Measurements from ENCODE around the gene B3GLCT. TPM values are rescaled to one million over a fixed set of nuclear protein-coding genes. Genes with fewer than 3 reads are reported as not detected.
A peak's percentile ranks its signal among the peaks of the same experiment; 100 is the strongest.
"Not testable (repeated sequence)": the region's sequence is repeated elsewhere in the genome, so short reads cannot be mapped to it uniquely, and the experiment has no call there.

B3GLCT gene
- total and polyA plus RNA-seq, 2 experiments from 2014 or later: 14.9 to 18.3 TPM

DNA sequence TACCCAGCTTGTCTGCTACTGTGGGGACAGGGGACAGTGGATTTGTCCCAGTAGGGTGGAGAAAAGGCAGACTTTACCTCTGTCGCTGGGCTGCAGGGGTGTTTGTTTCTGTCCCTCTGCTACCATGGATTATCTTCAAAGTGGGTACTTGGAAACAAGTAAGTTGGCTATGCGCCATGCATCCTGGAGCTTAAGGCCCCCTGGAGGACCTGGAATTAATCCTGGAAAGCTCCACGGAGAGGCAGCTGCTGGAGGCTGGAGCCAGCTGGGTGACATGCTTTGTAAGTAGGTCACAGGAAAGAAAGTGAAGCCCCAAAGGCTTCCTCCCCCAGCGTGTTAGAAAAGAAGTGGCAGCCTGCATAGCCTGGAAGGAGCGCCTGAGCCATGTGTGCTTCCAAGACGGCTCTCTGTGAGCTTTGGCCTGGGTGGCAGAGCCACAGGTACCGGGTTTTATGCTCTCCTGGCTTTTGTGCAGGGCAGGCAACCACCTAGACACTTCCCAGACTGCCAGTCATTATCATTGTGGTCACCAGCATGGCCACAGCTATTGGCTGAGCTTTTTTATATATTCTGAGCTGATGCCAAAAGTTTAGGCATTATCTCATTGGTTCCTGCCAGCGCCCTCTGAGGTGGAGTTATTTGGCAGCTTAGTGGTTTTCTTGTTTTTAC, 9.5 kb downstream of the B3GLCT start:
- H3K27ac ChIP-seq: no peak overlapping the region
- H3K79me2 ChIP-seq (ENCODE audit: insufficient read depth): peaks cover 37% of the 10 kb centered on the region
- DNase-seq: peak; percentile 79
- H3K4me3 ChIP-seq: peak overlapping the region; percentile 19; the same call in 1 of the 2 replicates
- peaks cover 21% of the 10 kb centered on the region for H3F3A ChIP-seq (ENCODE audit: insufficient read depth)
- no peaks in the 10 kb centered on the region for H4K20me1 ChIP-seq (ENCODE audit: insufficient read depth)
- peak overlapping the region; percentile 30 for H3K4me2 ChIP-seq (ENCODE audit: unreplicated experiment)
- no peaks in the 10 kb centered on the region for H3K9me2 ChIP-seq (ENCODE audit: insufficient read depth)
- in situ Hi-C loops (cut with MboI): no loop called here
- H3K9ac ChIP-seq: no peak overlapping the region
- 15 to 18% methylated on average over 8 of the region's 8 CpGs for WGBS, 2 experiments (ENCODE audit: low coverage in 1 of 2, low lambda C conversion rate in 2 of 2, missing lambda C conversion rate in 2 of 2)
- H2AFZ ChIP-seq: peak overlapping the region; percentile 4; the same call in 1 of the 2 replicates
- H3K9me3 ChIP-seq (ENCODE audit: low read depth): no peaks in the 10 kb centered on the region
- H3K4me1 ChIP-seq (ENCODE audit: insufficient read depth): peaks cover 37% of the 10 kb centered on the region
- TF ChIP-seq EZH2phosphoT487 (IDR thresholded peaks at IDR 0.05; ENCODE audit: insufficient read depth, low read depth): no peak
- H3K27me3 ChIP-seq (replicated peaks; ENCODE audit: insufficient read depth): no peaks in the 10 kb centered on the region
- H3K36me3 ChIP-seq (ENCODE audit: low read depth): no peaks in the 10 kb centered on the region

DNA sequence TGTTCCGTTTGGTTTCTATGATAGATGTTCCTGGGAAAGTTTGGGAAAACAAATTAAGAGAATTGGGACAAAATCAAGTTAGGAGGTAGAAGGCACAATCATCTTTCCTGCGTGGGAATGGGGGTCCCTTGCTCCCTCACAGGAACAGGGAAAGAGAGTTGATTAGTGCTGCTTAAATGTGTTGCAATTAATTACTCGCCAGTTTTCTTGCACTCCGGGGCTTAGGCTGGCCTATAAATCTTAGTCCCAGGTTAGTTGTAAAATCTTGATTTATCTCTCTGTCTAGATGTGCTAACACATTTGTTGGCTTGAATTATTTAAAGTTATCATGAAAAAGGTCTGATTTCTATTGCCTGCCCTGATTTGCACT, 10.1 kb downstream of the B3GLCT start:
- Histone ChIP-seq H3K9me3 (ENCODE audit: low read depth) (no peaks in the 10 kb centered on the region), H2AFZ (peak overlapping the region; percentile 4; the same call in 1 of the 2 replicates), H3F3A (ENCODE audit: insufficient read depth) (peaks cover 26% of the 10 kb centered on the region), H3K4me3 (peak overlapping the region; percentile 19; the same call in 1 of the 2 replicates), H3K27me3 (replicated peaks; ENCODE audit: insufficient read depth) (no peaks in the 10 kb centered on the region), H4K20me1 (ENCODE audit: insufficient read depth) (no peaks in the 10 kb centered on the region), H3K4me1 (ENCODE audit: insufficient read depth) (peaks cover 37% of the 10 kb centered on the region), H3K9me2 (ENCODE audit: insufficient read depth) (no peaks in the 10 kb centered on the region), H3K79me2 (ENCODE audit: insufficient read depth) (peaks cover 34% of the 10 kb centered on the region), H3K4me2 (ENCODE audit: unreplicated experiment) (peak overlapping the region; percentile 30), H3K36me3 (ENCODE audit: low read depth) (no peaks in the 10 kb centered on the region), H3K27ac (no peak overlapping the region), H3K9ac (no peak overlapping the region)
- no peak for DNase-seq
- 16 to 17% methylated on average over 4 of the region's 4 CpGs for WGBS, 2 experiments (ENCODE audit: low coverage in 1 of 2, low lambda C conversion rate in 2 of 2, missing lambda C conversion rate in 2 of 2)
- in situ Hi-C loops (cut with MboI): no loop called here
- no peak for TF ChIP-seq EZH2 (IDR thresholded peaks at IDR 0.05; ENCODE audit: insufficient read depth, poor library complexity, severe bottlenecking)
- TF ChIP-seq EZH2phosphoT487 (IDR thresholded peaks at IDR 0.05; ENCODE audit: insufficient read depth, low read depth): no peak

DNA sequence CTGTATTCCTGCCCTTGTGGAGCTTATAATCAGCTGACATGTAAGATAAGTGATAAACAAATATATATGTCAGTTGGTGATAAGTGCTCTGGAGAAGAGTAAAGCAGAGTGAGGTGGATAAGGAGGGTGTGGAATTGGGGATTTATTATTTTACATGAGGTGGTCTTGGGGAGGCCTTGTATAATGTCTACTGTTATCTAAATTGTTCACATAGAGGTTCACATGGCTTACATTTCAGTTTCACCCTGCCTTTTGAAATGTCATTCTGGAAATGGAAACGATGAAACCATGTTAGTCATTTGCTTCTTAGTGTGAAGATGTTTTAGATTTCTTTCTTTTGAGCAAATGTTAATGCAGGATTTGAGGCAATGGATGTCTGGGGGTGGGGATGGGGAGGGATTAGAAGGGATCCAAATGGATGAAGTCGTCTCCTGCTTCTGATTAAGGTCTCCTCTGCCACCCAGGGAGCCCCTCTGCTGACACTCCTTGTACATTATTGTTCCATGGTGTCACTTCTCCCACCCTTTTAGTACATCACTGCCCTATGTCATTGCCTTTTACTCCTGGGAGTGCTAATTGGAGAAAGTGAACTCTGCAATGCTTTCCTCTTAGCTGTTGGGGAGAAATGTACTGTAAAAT, 14.0 kb downstream of the B3GLCT start:
- no peak overlapping the region for H3K4me3 ChIP-seq
- 6 to 8% methylated on average over 2 of the region's 2 CpGs for whole genome bisulfite sequencing, 2 experiments (ENCODE audit: low coverage in 1 of 2, low lambda C conversion rate in 2 of 2, missing lambda C conversion rate in 2 of 2)
- H3K27me3 ChIP-seq (replicated peaks; ENCODE audit: insufficient read depth): no peaks in the 10 kb centered on the region
- peak overlapping the region; percentile 37 for H2AFZ ChIP-seq
- peaks cover 28% of the 10 kb centered on the region for H3K79me2 ChIP-seq (ENCODE audit: insufficient read depth)
- 0 out of 2 replicates have a peak overlapping the region, but pooled peaks have one; percentile 18 for H3K9ac ChIP-seq
- peaks cover 28% of the 10 kb centered on the region for H3F3A ChIP-seq (ENCODE audit: insufficient read depth)
- H3K27ac ChIP-seq: peak overlapping the region; percentile 57
- peak; percentile 59 for DNase-seq
- H4K20me1 ChIP-seq (ENCODE audit: insufficient read depth): no peaks in the 10 kb centered on the region
- no peaks in the 10 kb centered on the region for H3K9me2 ChIP-seq (ENCODE audit: insufficient read depth)
- in situ Hi-C loops (cut with MboI): no loop called here
- peak overlapping the region; percentile 20 for H3K4me2 ChIP-seq (ENCODE audit: unreplicated experiment)
- H3K4me1 ChIP-seq (ENCODE audit: insufficient read depth): peaks cover 39% of the 10 kb centered on the region
- H3K9me3 ChIP-seq (ENCODE audit: low read depth): no peaks in the 10 kb centered on the region
- no peak for TF ChIP-seq EZH2phosphoT487 (IDR thresholded peaks at IDR 0.05; ENCODE audit: insufficient read depth, low read depth)
- no peak for TF ChIP-seq EZH2 (IDR thresholded peaks at IDR 0.05; ENCODE audit: insufficient read depth, poor library complexity, severe bottlenecking)
- no peaks in the 10 kb centered on the region for H3K36me3 ChIP-seq (ENCODE audit: low read depth)

DNA sequence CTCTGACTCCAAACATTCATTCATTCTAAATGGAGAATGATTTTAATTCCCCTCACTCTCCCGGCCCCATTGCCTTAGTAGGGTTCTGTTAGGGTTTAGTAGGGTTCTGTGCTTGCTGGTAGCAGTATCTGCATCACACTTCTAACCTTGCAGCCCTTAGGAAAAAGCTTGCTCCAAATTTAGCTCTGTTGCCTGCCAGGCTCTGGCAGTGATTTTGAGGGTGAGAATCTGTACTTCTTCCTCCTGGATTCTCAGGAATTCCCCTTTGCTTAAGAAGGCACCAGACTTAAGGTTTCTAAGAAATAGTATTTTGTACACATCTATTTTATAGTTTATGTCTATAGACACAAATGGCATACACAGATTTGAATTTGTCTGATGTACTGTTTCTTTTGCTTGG, 14.7 kb downstream of the B3GLCT start:
- TF ChIP-seq EZH2 (IDR thresholded peaks at IDR 0.05; ENCODE audit: insufficient read depth, poor library complexity, severe bottlenecking) (no peak), EZH2phosphoT487 (IDR thresholded peaks at IDR 0.05; ENCODE audit: insufficient read depth, low read depth) (no peak)
- Histone ChIP-seq H3K27ac (peak overlapping the region; percentile 57), H3K27me3 (replicated peaks; ENCODE audit: insufficient read depth) (no peaks in the 10 kb centered on the region), H3F3A (ENCODE audit: insufficient read depth) (peaks cover 28% of the 10 kb centered on the region), H3K4me1 (ENCODE audit: insufficient read depth) (peaks cover 34% of the 10 kb centered on the region), H2AFZ (peak overlapping the region; percentile 37), H3K4me2 (ENCODE audit: unreplicated experiment) (peak overlapping the region; percentile 20), H3K9ac (0 out of 2 replicates have a peak overlapping the region, but pooled peaks have one; percentile 18), H3K9me2 (ENCODE audit: insufficient read depth) (no peaks in the 10 kb centered on the region), H3K9me3 (ENCODE audit: low read depth) (no peaks in the 10 kb centered on the region), H3K4me3 (no peak overlapping the region), H3K36me3 (ENCODE audit: low read depth) (no peaks in the 10 kb centered on the region), H3K79me2 (ENCODE audit: insufficient read depth) (peaks cover 28% of the 10 kb centered on the region), H4K20me1 (ENCODE audit: insufficient read depth) (no peaks in the 10 kb centered on the region)
- peak; percentile 20 for DNase-seq
- 45 to 68% methylated on average over 1 of the region's 1 CpG for WGBS, 2 experiments (ENCODE audit: low coverage in 1 of 2, low lambda C conversion rate in 2 of 2, missing lambda C conversion rate in 2 of 2)
- in situ Hi-C loops (cut with MboI): no loop called here

DNA sequence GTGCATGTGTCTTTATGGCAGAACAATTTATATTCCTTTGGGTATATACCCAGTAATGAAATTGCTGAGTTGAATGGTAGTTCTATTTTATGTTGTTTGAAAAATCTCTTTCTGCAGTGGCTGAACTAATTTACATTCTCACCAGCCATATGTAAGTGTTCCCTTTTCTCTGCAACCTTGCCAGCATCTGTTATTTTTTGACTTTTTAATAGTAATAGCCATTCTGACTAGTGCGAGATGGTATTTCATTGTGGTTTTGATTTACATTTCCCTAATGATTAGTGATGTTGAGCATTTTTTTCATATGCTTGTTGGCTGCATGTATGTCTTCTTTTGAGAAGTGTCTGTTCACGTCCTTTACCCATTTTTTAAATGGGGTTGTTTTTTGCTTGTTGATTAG, 17.1 kb downstream of the B3GLCT start:
- H4K20me1 ChIP-seq (ENCODE audit: insufficient read depth); in situ Hi-C loops (cut with MboI); H3K9me3 ChIP-seq (ENCODE audit: low read depth); H3K36me3 ChIP-seq (ENCODE audit: low read depth); H3K4me3 ChIP-seq; H2AFZ ChIP-seq; H3K27ac ChIP-seq; H3K4me2 ChIP-seq (ENCODE audit: unreplicated experiment); H3K9ac ChIP-seq; DNase-seq; H3K27me3 ChIP-seq (replicated peaks; ENCODE audit: insufficient read depth); H3K9me2 ChIP-seq (ENCODE audit: insufficient read depth): not testable (repeated sequence)
- peaks cover 28% of the 10 kb centered on the region for H3K4me1 ChIP-seq (ENCODE audit: insufficient read depth)
- peaks cover 23% of the 10 kb centered on the region for H3F3A ChIP-seq (ENCODE audit: insufficient read depth)
- 88 to 90% methylated on average over 2 of the region's 2 CpGs for WGBS, 2 experiments (ENCODE audit: low coverage in 1 of 2, low lambda C conversion rate in 2 of 2, missing lambda C conversion rate in 2 of 2)
- peaks cover 15% of the 10 kb centered on the region for H3K79me2 ChIP-seq (ENCODE audit: insufficient read depth)

All from GM23248 (cell line).